HG02798 (cell line): Measurements from ENCODE around the gene LRIT2.
A peak's percentile ranks its signal among the peaks of the same experiment; 100 is the strongest.

ENCODE experiments used
- ATAC-seq: cut with Tn5 transposase; IDR thresholded peaks from one replicate; pipeline ENCODE4 v1.9.1; 2021; ENCODE audit warnings: mild to moderate bottlenecking; ENCODE audit not compliant: unreplicated experiment, poor library complexity

Gene LRIT2

GRCh38 chr10:84244651-84245270 is 19.4 kb upstream of the LRIT2 start, which contains the start of gene RGR:
Gene RGR, plus strand, starts transcription at chr10:84245053. Its CDS starts 38 bp downstream, at chr10:84245091.
- ATAC-seq, result no peak

GRCh38 chr10:84243759-84244158 is 18.4 kb upstream of the LRIT2 start:
- ATAC-seq, result no peak

- ATAC-seq, result no peak
Measured at GRCh38 chr10:84241185-84241790, 15.9 kb upstream of the LRIT2 start, which contains the start of gene LRIT1. Gene LRIT1, minus strand, starts transcription at chr10:84241546. Its CDS starts 107 bp downstream, at chr10:84241439.

- no peak for ATAC-seq
Measured at GRCh38 chr10:84238909-84239308, 13.6 kb upstream of the LRIT2 start.

DNA sequence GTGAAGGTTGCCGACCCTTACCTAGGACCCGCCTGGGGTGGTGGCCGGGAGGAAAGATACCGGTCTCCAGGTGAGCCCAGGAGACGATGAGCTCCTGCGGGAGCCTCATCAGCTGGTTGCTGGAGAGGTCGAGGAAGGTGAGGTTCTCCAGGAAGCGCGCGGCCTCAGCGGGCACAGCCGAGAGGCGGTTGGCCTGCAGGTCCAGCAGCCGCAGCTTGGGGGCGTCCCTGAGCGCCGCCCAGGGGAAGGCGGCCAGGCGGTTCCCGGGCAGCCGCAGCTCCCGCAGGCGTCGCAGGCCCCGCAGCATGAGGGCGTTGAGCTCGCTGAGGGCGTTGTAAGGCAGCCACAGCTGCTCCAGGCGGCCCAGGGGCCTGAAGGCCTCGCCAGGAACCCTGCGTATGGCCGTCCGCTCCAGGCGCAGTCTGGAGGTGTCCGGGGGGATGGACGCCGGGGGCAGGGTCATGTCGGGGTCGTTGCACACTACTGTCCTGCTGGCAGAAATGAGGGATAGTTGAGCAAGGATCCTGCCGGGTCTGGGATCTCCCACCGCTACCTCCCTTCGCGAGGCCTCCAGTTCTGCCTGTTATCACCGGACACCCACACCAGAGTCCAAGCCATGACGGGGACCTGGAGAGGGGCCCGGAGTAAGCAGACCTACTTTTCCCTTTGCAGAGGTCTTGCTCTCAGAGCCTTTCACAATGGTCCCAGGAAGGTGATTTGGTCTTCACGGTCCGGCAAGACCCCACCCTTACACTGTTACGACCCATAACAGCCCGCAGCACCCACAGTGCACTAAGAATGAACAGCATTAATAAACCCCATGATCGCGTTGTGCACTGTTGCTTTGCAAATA is 12.1 kb upstream of the LRIT2 start:
- no peak for ATAC-seq

- no peak for ATAC-seq
Measured at GRCh38 chr10:84236807-84237198, 11.5 kb upstream of the LRIT2 start.

GRCh38 chr10:84235096-84235495 is 9.8 kb upstream of the LRIT2 start:
- no peak for ATAC-seq

DNA sequence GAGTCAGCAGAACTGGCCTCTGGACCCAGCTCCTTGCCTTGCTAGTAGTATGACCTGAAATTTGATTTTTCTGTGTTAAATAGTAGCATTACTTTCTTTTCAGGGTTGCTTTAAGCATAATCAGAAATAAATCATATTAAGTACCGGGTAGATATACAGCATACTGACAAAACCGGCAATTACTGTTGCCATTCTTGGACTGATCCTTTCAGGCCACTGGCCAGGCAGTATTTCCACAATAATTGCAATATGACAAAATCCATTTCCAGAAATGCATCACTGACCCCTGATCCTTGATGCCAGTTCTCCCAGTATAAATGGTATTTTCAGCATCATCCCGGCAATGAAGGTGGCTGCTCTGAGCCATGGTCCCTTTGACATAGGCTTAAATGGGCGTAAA is 9.1 kb upstream of the LRIT2 start:
- ATAC-seq, result no peak

DNA sequence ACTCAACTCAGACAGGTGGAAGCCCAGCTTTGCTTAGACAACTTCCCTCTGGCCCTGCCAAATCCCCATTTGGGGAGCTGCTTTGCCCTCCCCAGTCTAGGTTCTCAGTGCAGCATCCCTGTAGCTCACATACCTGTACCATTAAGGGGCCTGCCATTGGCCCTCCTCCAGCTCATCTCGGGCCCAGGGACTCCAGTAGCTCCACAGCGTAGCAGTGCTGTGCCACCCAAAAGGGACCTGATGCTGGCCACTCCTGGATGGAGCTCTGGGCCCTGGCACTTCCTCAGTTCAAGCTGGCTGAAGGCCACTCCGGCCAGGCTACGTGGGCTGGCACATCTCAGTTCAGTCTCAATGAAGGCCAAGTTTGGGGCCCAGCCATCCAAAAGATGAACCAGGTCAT is 8.6 kb upstream of the LRIT2 start:
- no peak for ATAC-seq

DNA sequence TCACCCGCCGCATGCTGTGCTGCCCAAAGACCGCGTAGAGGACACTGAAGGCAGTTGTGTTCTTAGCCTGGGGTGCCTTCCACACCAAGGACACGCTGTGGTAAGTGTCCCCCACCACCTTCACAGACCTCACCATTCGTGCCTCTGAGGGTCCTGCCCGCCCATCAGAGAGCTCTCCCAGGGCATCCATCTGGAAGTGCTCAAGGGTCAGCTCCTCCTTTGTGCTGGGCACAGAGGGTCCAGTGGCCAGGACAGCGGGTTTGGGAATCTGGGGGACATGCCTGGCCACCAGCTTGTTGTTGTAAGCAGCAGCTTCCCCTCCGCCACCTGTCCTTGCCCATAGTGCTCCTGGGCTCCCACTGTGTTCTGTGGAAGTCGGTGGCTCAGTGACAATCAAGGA is 7.0 kb upstream of the LRIT2 start:
- no peak for ATAC-seq

GRCh38 chr10:84230359-84230758 is 5.0 kb upstream of the LRIT2 start:
- ATAC-seq, result no peak

DNA sequence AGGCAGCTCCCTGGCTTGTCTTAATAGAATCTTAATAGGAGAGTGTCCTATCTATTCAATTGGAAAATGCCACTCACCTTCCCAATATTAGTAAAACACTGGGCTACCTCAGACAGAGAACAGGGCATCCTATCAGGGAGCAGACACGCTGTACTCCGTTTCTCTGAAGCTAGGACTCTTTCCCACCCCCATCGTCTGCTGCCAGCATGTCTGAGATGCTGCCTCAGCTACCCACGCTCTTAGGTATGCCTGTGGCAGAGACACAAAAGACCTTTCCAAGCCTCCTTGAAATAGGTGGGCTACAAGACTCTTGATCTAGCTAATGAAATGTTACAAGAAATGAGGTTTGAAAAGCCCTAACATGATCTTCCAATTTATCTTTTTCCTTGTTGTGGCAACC is 2.5 kb upstream of the LRIT2 start:
- ATAC-seq, result no peak

DNA sequence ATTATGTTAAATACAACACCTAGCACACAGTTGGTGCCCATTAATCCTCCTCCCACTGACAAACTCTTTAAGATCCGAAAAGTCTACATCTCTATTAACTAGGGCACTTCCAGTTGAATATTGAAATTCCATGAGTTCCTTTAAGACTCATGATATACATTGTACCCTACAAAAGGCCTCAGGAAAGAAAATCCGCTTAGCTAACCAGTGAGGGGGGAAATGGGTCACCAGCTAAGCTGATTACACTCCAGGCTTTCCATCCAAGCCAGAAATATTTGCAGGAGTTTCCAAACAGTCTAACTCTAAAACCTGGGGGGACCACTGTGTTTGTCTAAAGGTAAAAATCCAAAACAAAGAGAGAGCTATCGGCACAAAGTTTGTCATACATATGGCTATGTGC is 1.3 kb upstream of the LRIT2 start:
- ATAC-seq, result no peak

- ATAC-seq, result no peak
Measured at GRCh38 chr10:84224411-84225028, 824 bp downstream of the LRIT2 start.

- ATAC-seq, result no peak
Measured at GRCh38 chr10:84221916-84222315, 3.4 kb downstream of the LRIT2 start.

- no peak for ATAC-seq
Measured at GRCh38 chr10:84217746-84218145, 7.6 kb downstream of the LRIT2 start.

- no peak for ATAC-seq
Measured at GRCh38 chr10:84216834-84217233, 8.5 kb downstream of the LRIT2 start.

- peak; percentile 88 for ATAC-seq
Measured at GRCh38 chr10:84214612-84215235, 10.6 kb downstream of the LRIT2 start.

DNA sequence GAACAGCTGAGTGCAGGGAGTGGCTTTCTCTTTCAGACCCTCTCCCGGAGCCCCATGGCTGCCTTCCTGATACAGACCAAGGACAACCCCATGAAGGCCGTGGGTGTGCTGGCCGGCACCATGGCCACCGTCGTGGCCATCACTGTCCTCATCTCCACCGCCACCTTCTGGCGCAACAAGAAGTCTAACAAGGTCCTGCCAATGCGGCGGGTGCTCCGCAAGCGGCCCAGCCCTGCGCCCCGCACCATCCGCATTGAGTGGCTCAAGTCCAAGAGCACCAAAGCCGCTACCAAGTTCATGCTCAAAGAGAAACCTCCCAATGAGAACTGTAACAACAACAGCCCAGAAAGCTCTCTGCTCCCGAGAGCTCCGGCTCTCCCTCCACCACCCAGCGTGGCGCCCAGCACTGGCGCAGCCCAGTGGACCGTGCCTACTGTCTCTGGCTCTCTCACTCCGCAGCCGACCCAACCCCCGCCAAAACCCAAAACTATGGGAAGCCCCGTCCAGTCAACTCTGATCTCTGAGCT is 11.2 kb downstream of the LRIT2 start:
- peak; percentile 17 for ATAC-seq

DNA sequence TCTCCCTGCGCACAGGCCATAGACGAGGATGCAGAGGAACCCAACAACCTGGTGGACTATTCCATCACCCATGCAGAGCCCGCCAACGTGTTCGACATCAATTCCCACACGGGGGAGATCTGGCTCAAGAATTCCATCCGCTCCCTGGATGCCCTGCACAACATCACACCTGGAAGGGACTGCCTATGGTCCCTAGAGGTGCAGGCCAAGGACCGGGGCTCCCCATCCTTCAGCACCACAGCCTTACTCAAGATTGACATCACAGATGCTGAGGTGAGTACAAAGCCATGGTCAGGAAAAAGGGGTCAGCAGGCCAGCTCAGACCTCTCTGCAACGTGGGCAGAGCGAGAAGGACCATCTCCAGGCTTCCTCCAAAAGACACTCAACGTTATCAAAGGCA is 12.3 kb downstream of the LRIT2 start:
- no peak for ATAC-seq
